KMS-11 (cell line): ENCODE results near the gene RGL4.

Source experiments
- H2AFZ ChIP-seq: fragments of 200-600 bp; sonication (generic); 2 replicates; pipeline ENCODE4 v1.6.1; 2016; ENCODE audit warnings: antibody characterized with exemption, mixed run types, low read depth
- H3K27ac ChIP-seq: fragments of 200-600 bp; sonication (generic); 2 replicates; pipeline ENCODE4 v1.6.1; 2016; ENCODE audit warnings: mild to moderate bottlenecking, mixed run types
- H3K27me3 ChIP-seq: fragments of 200-600 bp; sonication (generic); 2 replicates; pipeline ENCODE4 v1.6.1; 2017; ENCODE audit warnings: mild to moderate bottlenecking, low read depth, mixed run types, moderate library complexity; ENCODE audit not compliant: insufficient read depth
- H3K36me3 ChIP-seq: fragments of 200-600 bp; sonication (generic); 2 replicates; pipeline ENCODE4 v1.6.1; 2017; ENCODE audit warnings: mild to moderate bottlenecking, mixed run types; ENCODE audit not compliant: insufficient read depth
- H3K4me1 ChIP-seq: fragments of 200-600 bp; sonication (generic); 2 replicates; pipeline ENCODE4 v1.6.1; 2016; ENCODE audit warnings: mild to moderate bottlenecking, low read depth, mixed run types; ENCODE audit not compliant: poor library complexity, severe bottlenecking
- H3K4me2 ChIP-seq: fragments of 200-600 bp; sonication (generic); 2 replicates; pipeline ENCODE4 v1.7.0; 2016; ENCODE audit warnings: mild to moderate bottlenecking, mixed run types
- H3K4me3 ChIP-seq: fragments of 200-600 bp; sonication (generic); IDR thresholded peaks from 2 replicates; pipeline ENCODE4 v1.6.1; 2017; ENCODE audit warnings: low read depth, low read length, mixed read lengths; ENCODE audit not compliant: insufficient read depth
- H3K79me2 ChIP-seq: fragments of 200-600 bp; sonication (generic); 2 replicates; pipeline ENCODE4 v1.6.1; 2016; ENCODE audit warnings: low read depth, mixed run types; ENCODE audit not compliant: insufficient read depth
- H3K9ac ChIP-seq: fragments of 200-600 bp; sonication (generic); 2 replicates; pipeline ENCODE4 v1.6.1; 2016; ENCODE audit warnings: mild to moderate bottlenecking, mixed run types
- H4K20me1 ChIP-seq: fragments of 200-600 bp; sonication (generic); 2 replicates; pipeline ENCODE4 v1.6.1; 2016; ENCODE audit warnings: mild to moderate bottlenecking, mixed run types; ENCODE audit not compliant: insufficient read depth
- TF ChIP-seq, protein P1 (sequence below): fragments of 200-600 bp; sonication (generic); conservative IDR thresholded peaks from 2 replicates; pipeline ENCODE4 v1.6.1; 2017; ENCODE audit warnings: low read depth, mild to moderate bottlenecking, antibody characterized with exemption, low read length, moderate library complexity, mixed read lengths

Gene RGL4

DNA sequence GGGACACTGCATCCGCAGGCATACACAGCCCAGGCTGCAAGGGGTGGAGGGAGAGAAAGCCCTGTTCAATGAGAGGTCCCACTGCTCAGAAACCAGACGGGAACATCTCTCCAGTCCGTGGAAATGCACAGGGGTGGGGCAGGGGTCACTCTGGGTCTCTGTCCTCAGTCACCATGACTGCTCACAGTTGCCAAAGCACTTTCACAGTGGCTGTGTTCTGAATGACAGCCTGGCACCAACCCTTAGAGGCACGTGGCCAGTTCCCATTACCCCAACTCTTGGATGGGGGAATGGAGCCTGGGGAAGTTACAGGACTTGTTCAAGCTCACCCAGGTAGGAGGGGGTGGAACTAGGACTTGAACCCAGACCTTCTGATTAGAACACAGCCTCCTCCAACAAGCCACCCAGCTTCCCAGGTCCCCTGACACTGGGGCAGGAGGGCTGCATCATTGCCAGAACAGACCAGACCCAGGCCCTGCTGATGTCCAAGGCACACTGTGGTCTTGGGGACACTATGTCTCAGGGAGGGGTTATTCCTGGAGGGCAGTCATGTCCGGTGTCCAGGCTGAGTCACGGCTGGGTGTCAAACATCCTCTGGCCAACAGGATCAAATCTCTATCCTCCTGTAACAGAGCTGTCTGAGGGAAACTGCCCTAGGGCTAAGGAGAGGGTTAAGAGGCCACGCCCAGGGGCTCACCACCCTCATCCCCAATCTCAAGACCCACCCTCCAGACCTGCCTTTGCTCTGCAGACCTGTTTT, 51.9 kb downstream of the RGL4 start:
- Histone ChIP-seq H3K79me2 (no peaks in the 10 kb centered on the region), H3K36me3 (no peaks in the 10 kb centered on the region), H3K4me1 (peaks cover 13% of the 10 kb centered on the region), H2AFZ (no peak overlapping the region), H3K9ac (no peak overlapping the region), H3K4me2 (no peak overlapping the region), H3K27ac (no peak overlapping the region), H3K4me3 (no peak overlapping the region), H3K27me3 (no peaks in the 10 kb centered on the region), H4K20me1 (no peaks in the 10 kb centered on the region)
- TF ChIP-seq, protein P1, sequence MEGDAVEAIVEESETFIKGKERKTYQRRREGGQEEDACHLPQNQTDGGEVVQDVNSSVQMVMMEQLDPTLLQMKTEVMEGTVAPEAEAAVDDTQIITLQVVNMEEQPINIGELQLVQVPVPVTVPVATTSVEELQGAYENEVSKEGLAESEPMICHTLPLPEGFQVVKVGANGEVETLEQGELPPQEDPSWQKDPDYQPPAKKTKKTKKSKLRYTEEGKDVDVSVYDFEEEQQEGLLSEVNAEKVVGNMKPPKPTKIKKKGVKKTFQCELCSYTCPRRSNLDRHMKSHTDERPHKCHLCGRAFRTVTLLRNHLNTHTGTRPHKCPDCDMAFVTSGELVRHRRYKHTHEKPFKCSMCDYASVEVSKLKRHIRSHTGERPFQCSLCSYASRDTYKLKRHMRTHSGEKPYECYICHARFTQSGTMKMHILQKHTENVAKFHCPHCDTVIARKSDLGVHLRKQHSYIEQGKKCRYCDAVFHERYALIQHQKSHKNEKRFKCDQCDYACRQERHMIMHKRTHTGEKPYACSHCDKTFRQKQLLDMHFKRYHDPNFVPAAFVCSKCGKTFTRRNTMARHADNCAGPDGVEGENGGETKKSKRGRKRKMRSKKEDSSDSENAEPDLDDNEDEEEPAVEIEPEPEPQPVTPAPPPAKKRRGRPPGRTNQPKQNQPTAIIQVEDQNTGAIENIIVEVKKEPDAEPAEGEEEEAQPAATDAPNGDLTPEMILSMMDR, result no peak

DNA sequence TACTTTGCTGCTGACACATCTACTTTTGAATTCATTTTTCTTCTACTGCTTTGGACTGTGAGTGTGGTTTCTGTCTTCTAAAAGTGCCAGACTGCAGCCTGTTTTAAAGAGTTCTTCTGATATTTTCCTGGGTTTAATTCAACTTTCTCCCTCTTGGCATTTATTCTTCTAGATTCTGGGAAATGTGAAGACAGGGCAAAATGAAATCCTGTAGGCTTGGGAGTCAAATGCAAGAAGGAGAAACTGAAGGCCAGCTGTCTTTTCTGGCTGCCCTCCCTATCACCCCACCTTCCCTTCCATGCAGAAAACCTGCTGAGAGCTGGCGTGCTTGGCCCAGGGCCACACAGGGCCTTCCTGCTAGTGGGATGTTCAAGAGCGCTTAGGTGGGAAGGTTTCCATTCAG, 52.5 kb downstream of the RGL4 start:
- Histone ChIP-seq H4K20me1 (no peaks in the 10 kb centered on the region), H2AFZ (no peak overlapping the region), H3K79me2 (no peaks in the 10 kb centered on the region), H3K4me3 (no peak overlapping the region), H3K4me1 (peaks cover 7% of the 10 kb centered on the region), H3K27ac (no peak overlapping the region), H3K27me3 (no peaks in the 10 kb centered on the region), H3K9ac (no peak overlapping the region), H3K4me2 (no peak overlapping the region), H3K36me3 (no peaks in the 10 kb centered on the region)
- TF ChIP-seq, protein P1, result no peak

DNA sequence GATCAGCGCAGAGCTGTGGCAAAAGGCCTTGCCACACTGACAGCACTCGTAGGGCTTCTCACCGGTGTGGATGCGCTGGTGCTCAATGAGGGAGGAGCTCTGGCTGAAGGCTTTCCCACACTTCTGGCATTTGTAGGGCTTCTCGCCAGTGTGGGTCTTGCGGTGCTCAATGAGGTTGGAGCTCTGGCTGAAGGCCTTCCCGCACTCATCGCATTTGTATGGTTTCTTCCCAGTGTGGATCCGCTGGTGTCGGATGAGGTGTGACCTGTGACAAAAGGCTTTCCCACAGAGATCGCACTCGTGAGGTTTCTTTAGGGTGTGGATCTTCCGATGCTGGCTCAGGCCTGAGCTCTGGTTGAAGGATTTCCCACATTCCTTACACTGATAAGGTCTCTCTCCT, 53.2 kb downstream of the RGL4 start:
- H3K27ac ChIP-seq, result no peak overlapping the region
- H4K20me1 ChIP-seq, result no peaks in the 10 kb centered on the region
- H3K36me3 ChIP-seq, result no peaks in the 10 kb centered on the region
- H3K9ac ChIP-seq, result no peak overlapping the region
- H3K79me2 ChIP-seq, result no peaks in the 10 kb centered on the region
- H2AFZ ChIP-seq, result no peak overlapping the region
- H3K27me3 ChIP-seq, result no peaks in the 10 kb centered on the region
- no peak overlapping the region for H3K4me2 ChIP-seq
- no peak overlapping the region for H3K4me3 ChIP-seq
- TF ChIP-seq, protein P1, result no peak
- no peaks in the 10 kb centered on the region for H3K4me1 ChIP-seq

DNA sequence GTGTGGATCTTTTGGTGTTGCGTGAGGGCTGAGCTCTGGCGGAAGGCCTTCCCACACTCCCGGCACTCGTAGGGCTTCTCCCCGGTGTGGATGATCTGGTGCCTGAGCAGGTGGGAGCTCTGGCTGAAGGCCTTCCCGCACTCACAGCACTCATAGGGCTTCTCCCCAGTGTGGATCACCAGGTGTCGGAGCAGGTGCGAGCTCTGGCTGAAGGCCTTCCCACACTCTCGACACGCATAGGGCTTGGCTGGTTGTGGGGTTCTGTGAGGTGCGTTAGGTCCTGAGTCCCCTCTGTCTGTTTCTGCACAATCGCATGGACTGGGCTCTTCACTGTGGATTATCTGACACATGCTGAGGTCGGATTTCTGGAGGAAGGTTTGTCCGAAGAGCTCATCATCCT, 53.7 kb downstream of the RGL4 start:
- no peak overlapping the region for H3K4me3 ChIP-seq
- H3K27me3 ChIP-seq, result no peaks in the 10 kb centered on the region
- H3K36me3 ChIP-seq, result no peaks in the 10 kb centered on the region
- H4K20me1 ChIP-seq, result no peaks in the 10 kb centered on the region
- H3K27ac ChIP-seq, result no peak overlapping the region
- TF ChIP-seq, protein P1, result no peak
- no peak overlapping the region for H2AFZ ChIP-seq
- no peak overlapping the region for H3K4me2 ChIP-seq
- no peaks in the 10 kb centered on the region for H3K4me1 ChIP-seq
- no peaks in the 10 kb centered on the region for H3K79me2 ChIP-seq
- H3K9ac ChIP-seq, result no peak overlapping the region
